MM.1S (cell line): Measurements from ENCODE around the gene GPR137C.
A peak's percentile ranks its signal among the peaks of the same experiment; 100 is the strongest.

ENCODE experiments used
- DNase-seq: peaks from one replicate; pipeline ENCODE4 v3.0.0-alpha.2; 2015
- H2AFZ ChIP-seq: fragments of 300-600 bp; sonication (generic); 2 replicates; pipeline ENCODE4 v1.6.0; 2016; ENCODE audit warnings: antibody characterized with exemption, low read length
- H3F3A ChIP-seq: fragments of 300-600 bp; sonication (generic); 2 replicates; pipeline ENCODE4 v1.6.1; 2016; ENCODE audit warnings: mild to moderate bottlenecking, antibody characterized with exemption, low read length, moderate library complexity, mixed read lengths; ENCODE audit not compliant: insufficient read depth
- H3K27ac ChIP-seq: fragments of 300-600 bp; sonication (generic); 2 replicates; pipeline ENCODE4 v1.5.1; 2016; ENCODE audit warnings: mild to moderate bottlenecking, low read length
- H3K27me3 ChIP-seq: fragments of 300-600 bp; sonication (generic); replicated peaks from 2 replicates; pipeline ENCODE4 v1.6.0; 2016; ENCODE audit warnings: low read length; ENCODE audit not compliant: insufficient read depth
- H3K36me3 ChIP-seq: fragments of 300-600 bp; sonication (generic); replicated peaks from 2 replicates; pipeline ENCODE4 v1.6.1; 2016; ENCODE audit warnings: mild to moderate bottlenecking, low read length, mixed read lengths; ENCODE audit not compliant: insufficient read depth
- H3K4me1 ChIP-seq: fragments of 300-600 bp; sonication (generic); 2 replicates; pipeline ENCODE4 v1.6.1; 2016; ENCODE audit warnings: low read length, mixed read lengths
- H3K4me2 ChIP-seq: fragments of 300-600 bp; sonication (generic); 2 replicates; pipeline ENCODE4 v1.6.0; 2016; ENCODE audit warnings: low read depth, low read length
- H3K4me3 ChIP-seq: fragments of 300-600 bp; sonication (generic); 2 replicates; pipeline ENCODE4 v1.5.1; 2016; ENCODE audit warnings: low read length, mixed read lengths
- H3K79me2 ChIP-seq: fragments of 300-600 bp; sonication (generic); 2 replicates; pipeline ENCODE4 v1.6.1; 2016; ENCODE audit warnings: mixed run types, low read length, mixed read lengths
- H3K9ac ChIP-seq: fragments of 300-600 bp; sonication (generic); 2 replicates; pipeline ENCODE4 v1.6.1; 2016; ENCODE audit warnings: low read length, mixed read lengths
- H3K9me2 ChIP-seq: fragments of 300-600 bp; sonication (generic); replicated peaks from 2 replicates; pipeline ENCODE4 v1.6.1; 2016; ENCODE audit warnings: mild to moderate bottlenecking, low read length, mixed read lengths; ENCODE audit not compliant: insufficient read depth
- H3K9me3 ChIP-seq: fragments of 300-600 bp; sonication (generic); replicated peaks from 2 replicates; pipeline ENCODE4 v1.6.1; 2016; ENCODE audit warnings: mild to moderate bottlenecking, low read length, mixed read lengths; ENCODE audit not compliant: insufficient read depth
- H4K20me1 ChIP-seq: fragments of 300-600 bp; sonication (generic); 2 replicates; pipeline ENCODE4 v1.6.1; 2016; ENCODE audit warnings: mild to moderate bottlenecking, low read length, moderate library complexity, mixed read lengths; ENCODE audit not compliant: insufficient read depth
- CTCF ChIP-seq: fragments of 300-600 bp; sonication (generic); IDR thresholded peaks from 2 replicates; pipeline ENCODE4 v1.5.1; 2016; ENCODE audit warnings: antibody characterized with exemption, low read length, mixed read lengths
- EZH2 ChIP-seq: fragments of 300-600 bp; sonication (generic); optimal IDR thresholded peaks from 2 replicates; pipeline ENCODE3; 2017; ENCODE audit warnings: low read depth, mild to moderate bottlenecking, antibody characterized with exemption, low read length, mixed read lengths
- EZH2phosphoT487 ChIP-seq: fragments of 300-600 bp; sonication (generic); IDR thresholded peaks from 2 replicates; pipeline ENCODE4 v1.6.1; 2018; ENCODE audit warnings: antibody characterized with exemption, low read length

The GPR137C gene

GRCh38 chr14:52551696-52552062 is 957 bp upstream of the GPR137C start:
- 0 out of 2 replicates have a peak, but pooled peaks cover 3% of the 10 kb centered on the region for H3K4me1 ChIP-seq
- peaks cover 7% of the 10 kb centered on the region for H3F3A ChIP-seq
- no peak for DNase-seq
- H3K27me3 ChIP-seq = no peaks in the 10 kb centered on the region
- H3K27ac ChIP-seq = peak overlapping the region; percentile 84
- H3K9me3 ChIP-seq = no peaks in the 10 kb centered on the region
- H3K4me3 ChIP-seq = peak overlapping the region; percentile 85
- peak; percentile 29; the same call in 1 of the 2 replicates for TF ChIP-seq CTCF
- TF ChIP-seq EZH2phosphoT487 = no peak
- H3K36me3 ChIP-seq = no peaks in the 10 kb centered on the region
- H4K20me1 ChIP-seq = no peaks in the 10 kb centered on the region
- peaks cover 48% of the 10 kb centered on the region for H3K79me2 ChIP-seq
- peak overlapping the region; percentile 83 for H3K9ac ChIP-seq
- H2AFZ ChIP-seq = peak overlapping the region; percentile 70
- peak overlapping the region; percentile 90 for H3K4me2 ChIP-seq
- H3K9me2 ChIP-seq = no peaks in the 10 kb centered on the region

- peak; percentile 24 for DNase-seq
- Histone ChIP-seq H3F3A (peaks cover 7% of the 10 kb centered on the region), H3K9me2 (no peaks in the 10 kb centered on the region), H4K20me1 (no peaks in the 10 kb centered on the region), H3K9me3 (no peaks in the 10 kb centered on the region), H3K79me2 (peaks cover 36% of the 10 kb centered on the region), H3K4me3 (peak overlapping the region; percentile 67), H3K4me2 (peak overlapping the region; percentile 78; the same call in 1 of the 2 replicates), H3K4me1 (0 out of 2 replicates have a peak, but pooled peaks cover 3% of the 10 kb centered on the region), H2AFZ (peak overlapping the region; percentile 74), H3K36me3 (no peaks in the 10 kb centered on the region), H3K27ac (peak overlapping the region; percentile 41; the same call in 1 of the 2 replicates), H3K27me3 (no peaks in the 10 kb centered on the region), H3K9ac (peak overlapping the region; percentile 60; the same call in 1 of the 2 replicates)
- no peak for TF ChIP-seq CTCF
- no peak for TF ChIP-seq EZH2
- TF ChIP-seq EZH2phosphoT487 = no peak
These were observed 500 bp downstream of the GPR137C start for GRCh38 chr14:52553002-52553670.

- Histone ChIP-seq H3K27me3 (no peaks in the 10 kb centered on the region), H3F3A (peaks cover 7% of the 10 kb centered on the region), H4K20me1 (no peaks in the 10 kb centered on the region), H3K9me3 (no peaks in the 10 kb centered on the region), H3K79me2 (peaks cover 30% of the 10 kb centered on the region), H3K9ac (peak overlapping the region; percentile 60; the same call in 1 of the 2 replicates), H3K4me2 (peak overlapping the region; percentile 78), H3K9me2 (no peaks in the 10 kb centered on the region), H3K4me3 (peak overlapping the region; percentile 67), H3K27ac (peak overlapping the region; percentile 41; the same call in 1 of the 2 replicates), H2AFZ (peak overlapping the region; percentile 74), H3K4me1 (0 out of 2 replicates have a peak, but pooled peaks cover 3% of the 10 kb centered on the region), H3K36me3 (no peaks in the 10 kb centered on the region)
- no peak for TF ChIP-seq CTCF
- no peak for TF ChIP-seq EZH2phosphoT487
- no peak for TF ChIP-seq EZH2
- DNase-seq = peak; percentile 81
These were observed 1.3 kb downstream of the GPR137C start for GRCh38 chr14:52553671-52554575.
